ENCODE measurements around the gene UNC119B. TPM values are rescaled to one million over a fixed set of nuclear protein-coding genes. Genes with fewer than 3 reads are reported as not detected.

The UNC119B gene
- total and polyA plus RNA-seq, 5 experiments from 2014 or later = 9.6 to 24.2 (median 11.5) TPM

- H3K9me3 Mint-ChIP-seq = no peaks in the 10 kb centered on the region
- H3K36me3 Mint-ChIP-seq = peaks cover 0 to 10% (median 7%) of the 10 kb centered on the region in 3 donors
- H3K4me3 Mint-ChIP-seq = no peak overlapping the region
- H3K4me1 Mint-ChIP-seq = no peaks in the 10 kb centered on the region
- POLR2A ChIA-PET = no interaction called here
- no peak overlapping the region for H3K27ac Mint-ChIP-seq
- no peak for ATAC-seq
- H3K27me3 Mint-ChIP-seq = no peaks in the 10 kb centered on the region
- DNase-seq = peak in 1 of 10 donors; percentile 58
These were observed 27.4 kb downstream of the UNC119B start for GRCh38 chr12:120737557-120738251.

- ATAC-seq (no peak), DNase-seq (peak in 1 of 10 donors; percentile 46)
- H3K4me1 Mint-ChIP-seq = no peaks in the 10 kb centered on the region
- no peaks in the 10 kb centered on the region for H3K27me3 Mint-ChIP-seq
- peaks cover 0 to 10% (median 3%) of the 10 kb centered on the region in 3 donors for H3K36me3 Mint-ChIP-seq
- no peaks in the 10 kb centered on the region for H3K9me3 Mint-ChIP-seq
- POLR2A ChIA-PET = no interaction called here
- no peak overlapping the region for H3K4me3 Mint-ChIP-seq
- H3K27ac Mint-ChIP-seq = no peak overlapping the region
These were observed 28.2 kb downstream of the UNC119B start for GRCh38 chr12:120738252-120739030.

GRCh38 chr12:120739031-120739762 lies 28.9 kb downstream of the UNC119B start:
- no peaks in the 10 kb centered on the region for H3K4me1 Mint-ChIP-seq
- H3K36me3 Mint-ChIP-seq = peaks cover 0 to 6% (median 1%) of the 10 kb centered on the region in 3 donors
- H3K27me3 Mint-ChIP-seq = no peaks in the 10 kb centered on the region
- no peak for ATAC-seq
- H3K9me3 Mint-ChIP-seq = no peaks in the 10 kb centered on the region
- no peak overlapping the region for H3K4me3 Mint-ChIP-seq
- POLR2A ChIA-PET = no interaction called here
- no peak overlapping the region for H3K27ac Mint-ChIP-seq
- DNase-seq = peak in 1 of 10 donors; percentile 45

- DNase-seq = peak in 1 of 10 donors; percentile 22
- Mint-ChIP-seq H3K27ac (peak overlapping the region in 4 of 10 donors; percentile 49 to 83 (median 68)), H3K9me3 (no peaks in the 10 kb centered on the region), H3K4me3 (no peak overlapping the region), H3K4me1 (no peaks in the 10 kb centered on the region), H3K36me3 (peaks cover 0 to 4% (median 0%) of the 10 kb centered on the region in 3 donors), H3K27me3 (no peaks in the 10 kb centered on the region)
- POLR2A ChIA-PET = no interaction called here
- no peak for ATAC-seq
These were observed 29.8 kb downstream of the UNC119B start for GRCh38 chr12:120739821-120740613.

GRCh38 chr12:120740871-120741270 lies 30.6 kb downstream of the UNC119B start:
- Mint-ChIP-seq H3K27ac (peak overlapping the region in 1 of 10 donors; percentile 74), H3K9me3 (no peaks in the 10 kb centered on the region), H3K4me3 (no peak overlapping the region), H3K4me1 (no peaks in the 10 kb centered on the region), H3K27me3 (no peaks in the 10 kb centered on the region), H3K36me3 (peaks cover 0 to 4% (median 0%) of the 10 kb centered on the region in 3 donors)
- POLR2A ChIA-PET = no interaction called here
- peak in 1 of 10 donors; percentile 9 for DNase-seq
- no peak for ATAC-seq

- ATAC-seq (no peak), DNase-seq (peak in 1 of 10 donors; percentile 53)
- Mint-ChIP-seq H3K4me1 (no peaks in the 10 kb centered on the region), H3K36me3 (peaks cover 0 to 4% (median 0%) of the 10 kb centered on the region in 3 donors), H3K9me3 (no peaks in the 10 kb centered on the region), H3K4me3 (no peak overlapping the region), H3K27ac (no peak overlapping the region), H3K27me3 (no peaks in the 10 kb centered on the region)
- POLR2A ChIA-PET = no interaction called here
These were observed 31.5 kb downstream of the UNC119B start for GRCh38 chr12:120741476-120742421.

GRCh38 chr12:120744922-120745493 lies 34.8 kb downstream of the UNC119B start:
- Mint-ChIP-seq H3K4me3 (no peak overlapping the region), H3K9me3 (no peaks in the 10 kb centered on the region), H3K36me3 (no peaks in the 10 kb centered on the region), H3K27ac (no peak overlapping the region), H3K4me1 (peaks cover 0 to 5% (median 0%) of the 10 kb centered on the region in 4 donors), H3K27me3 (no peaks in the 10 kb centered on the region)
- no peak for DNase-seq
- ATAC-seq = no peak
- POLR2A ChIA-PET = no interaction called here

GRCh38 chr12:120748242-120748641 lies 38.0 kb downstream of the UNC119B start:
- Mint-ChIP-seq H3K9me3 (no peaks in the 10 kb centered on the region), H3K4me1 (peaks cover 0 to 5% (median 0%) of the 10 kb centered on the region in 4 donors), H3K36me3 (no peaks in the 10 kb centered on the region), H3K27ac (no peak overlapping the region), H3K4me3 (no peak overlapping the region), H3K27me3 (peaks cover 0 to 10% (median 4%) of the 10 kb centered on the region in 5 donors)
- DNase-seq (no peak), ATAC-seq (no peak)
- POLR2A ChIA-PET = no interaction called here

- Mint-ChIP-seq H3K9me3 (peaks cover 0 to 4% (median 0%) of the 10 kb centered on the region in 9 donors), H3K27ac (no peak overlapping the region), H3K4me1 (peaks cover 0 to 5% (median 0%) of the 10 kb centered on the region in 4 donors), H3K27me3 (peaks cover 0 to 10% (median 8%) of the 10 kb centered on the region in 5 donors), H3K36me3 (no peaks in the 10 kb centered on the region), H3K4me3 (no peak overlapping the region)
- DNase-seq (no peak), ATAC-seq (no peak)
- POLR2A ChIA-PET = interaction anchor here (0.7 kb wide), 1 partner anchor 92 kb away, joined by 3 read pairs; no protein-coding TSS in a partner anchor
These were observed 39.0 kb downstream of the UNC119B start for GRCh38 chr12:120749256-120749655.

GRCh38 chr12:120750806-120751205 lies 40.5 kb downstream of the UNC119B start:
- H3K4me1 Mint-ChIP-seq = peaks cover 0 to 5% (median 0%) of the 10 kb centered on the region in 4 donors
- ATAC-seq (no peak), DNase-seq (no peak)
- no peak overlapping the region for H3K27ac Mint-ChIP-seq
- peaks cover 0 to 14% (median 6%) of the 10 kb centered on the region in 9 donors for H3K9me3 Mint-ChIP-seq
- peaks cover 0 to 6% (median 2%) of the 10 kb centered on the region in 3 donors for H3K36me3 Mint-ChIP-seq
- POLR2A ChIA-PET = no interaction called here
- H3K27me3 Mint-ChIP-seq = peaks cover 0 to 10% (median 8%) of the 10 kb centered on the region in 5 donors
- H3K4me3 Mint-ChIP-seq = no peak overlapping the region

- Mint-ChIP-seq H3K36me3 (peaks cover 0 to 6% (median 2%) of the 10 kb centered on the region in 3 donors), H3K4me1 (peaks cover 0 to 5% (median 0%) of the 10 kb centered on the region in 4 donors), H3K27me3 (peaks cover 0 to 10% (median 8%) of the 10 kb centered on the region in 5 donors), H3K27ac (no peak overlapping the region), H3K9me3 (peaks cover 0 to 14% (median 6%) of the 10 kb centered on the region in 9 donors), H3K4me3 (no peak overlapping the region)
- POLR2A ChIA-PET = no interaction called here
- ATAC-seq (no peak), DNase-seq (no peak)
These were observed 41.1 kb downstream of the UNC119B start for GRCh38 chr12:120751389-120751788.
